Stimulated activated CD8-positive, alpha-beta memory T cell treated with anti-CD3 and anti-CD28 coated beads, Interleukin-12 subunit alpha, Interleukin-12 subunit beta, amount 100 ng/mL, for 24 hours (primary cell): Measurements from ENCODE around the gene UROC1.

Experiments
- DNase-seq: peaks from one replicate; pipeline ENCODE4 v3.0.0-alpha.2; 2020; ENCODE audit errors: extremely low read depth

The UROC1 gene

GRCh38 chr3:126516152-126516935 lies 1.2 kb downstream of the UROC1 start:
- no peak for DNase-seq

- no peak for DNase-seq
Measured at GRCh38 chr3:126515066-126515706, 2.4 kb downstream of the UROC1 start.

GRCh38 chr3:126514161-126514560 lies 3.4 kb downstream of the UROC1 start:
- DNase-seq, result no peak

- no peak for DNase-seq
Measured at GRCh38 chr3:126512916-126513650, 4.5 kb downstream of the UROC1 start.

- DNase-seq, result no peak
Measured at GRCh38 chr3:126512026-126512425, 5.5 kb downstream of the UROC1 start.

GRCh38 chr3:126511291-126511690 lies 6.3 kb downstream of the UROC1 start:
- no peak for DNase-seq

GRCh38 chr3:126510308-126510910 lies 7.2 kb downstream of the UROC1 start:
- DNase-seq, result no peak

GRCh38 chr3:126509597-126510307 lies 7.8 kb downstream of the UROC1 start:
- no peak for DNase-seq

GRCh38 chr3:126508564-126508964 lies 9.0 kb downstream of the UROC1 start:
- no peak for DNase-seq

- DNase-seq, result no peak
Measured at GRCh38 chr3:126507886-126508285, 9.7 kb downstream of the UROC1 start.

GRCh38 chr3:126503701-126504100 lies 13.9 kb downstream of the UROC1 start:
- no peak for DNase-seq

GRCh38 chr3:126502656-126503055 lies 14.9 kb downstream of the UROC1 start:
- DNase-seq, result no peak

- DNase-seq, result no peak
Measured at GRCh38 chr3:126501736-126502135, 15.8 kb downstream of the UROC1 start.

- DNase-seq, result no peak
Measured at GRCh38 chr3:126501054-126501453, 16.5 kb downstream of the UROC1 start.

- no peak for DNase-seq
Measured at GRCh38 chr3:126500016-126500415, 17.6 kb downstream of the UROC1 start.

- DNase-seq, result no peak
Measured at GRCh38 chr3:126499401-126499800, 18.2 kb downstream of the UROC1 start.

GRCh38 chr3:126498929-126499328 lies 18.6 kb downstream of the UROC1 start:
- DNase-seq, result no peak

- no peak for DNase-seq
Measured at GRCh38 chr3:126498461-126498860, 19.1 kb downstream of the UROC1 start.

- no peak for DNase-seq
Measured at GRCh38 chr3:126497956-126498355, 19.6 kb downstream of the UROC1 start.

GRCh38 chr3:126496894-126497850 lies 20.4 kb downstream of the UROC1 start:
- DNase-seq, result no peak

- DNase-seq, result no peak
Measured at GRCh38 chr3:126495786-126496185, 21.8 kb downstream of the UROC1 start.
